PC-9 (cell line): Measurements from ENCODE around the gene CACNA1I. TPM values are rescaled to one million over a fixed set of nuclear protein-coding genes. Genes with fewer than 3 reads are reported as not detected.
A peak's percentile ranks its signal among the peaks of the same experiment; 100 is the strongest.

Experiments
- BruUV-seq: library from RNA; stranded (reverse); fragments of 400-500 nt; replicated peaks from 2 replicates; lab custom pipeline; 2021; lab: Mats Ljungman, UMichigan
- CTCF ChIA-PET: fragments of 300-600 bp; sonication (Branson Sonifier 250); formaldehyde crosslinking; loops from one replicate; lab custom pipeline; 2022; ENCODE audit warnings: antibody characterized with exemption; lab: Charles Lee
- POLR2A ChIA-PET: fragments of 300-600 bp; sonication (Branson Sonifier 250); formaldehyde crosslinking; loops from one replicate; lab custom pipeline; 2022; ENCODE audit warnings: antibody characterized with exemption; ENCODE audit not compliant: unreplicated experiment; lab: Charles Lee
- DNase-seq, 2 experiments: peaks; one replicate each; pipeline versions ENCODE4 v3.0.0 to v3.0.0-alpha.2; 2015 to 2022; ENCODE audit warnings: mixed read lengths in 1 of 2
- H2AFZ ChIP-seq: fragments of 200-600 bp; sonication (generic); 2 replicates; pipeline ENCODE4 v1.8.1; 2017; ENCODE audit warnings: antibody characterized with exemption
- H3F3A ChIP-seq: fragments of 200-600 bp; sonication (generic); 2 replicates; pipeline ENCODE4 v1.8.1; 2017; ENCODE audit warnings: antibody characterized with exemption, mild to moderate bottlenecking, low read depth; ENCODE audit not compliant: insufficient read depth
- H3K27ac ChIP-seq: fragments of 200-600 bp; sonication (generic); 2 replicates; pipeline ENCODE4 v1.6.1; 2016; ENCODE audit warnings: mixed run types
- H3K27me3 ChIP-seq: fragments of 200-600 bp; sonication (generic); 2 replicates; pipeline ENCODE4 v1.6.1; 2016; ENCODE audit warnings: low read depth, mixed run types; ENCODE audit not compliant: insufficient read depth
- H3K36me3 ChIP-seq: fragments of 200-600 bp; sonication (generic); 2 replicates; pipeline ENCODE4 v1.6.1; 2016; ENCODE audit warnings: low read depth, mixed run types
- H3K4me1 ChIP-seq: fragments of 200-600 bp; sonication (generic); replicated peaks from 2 replicates; pipeline ENCODE4 v1.6.1; 2016; ENCODE audit warnings: mixed run types; ENCODE audit not compliant: insufficient read depth
- H3K4me2 ChIP-seq: fragments of 200-600 bp; sonication (generic); 2 replicates; pipeline ENCODE4 v1.6.1; 2017; ENCODE audit warnings: mixed run types
- H3K4me3 ChIP-seq: fragments of 200-600 bp; sonication (generic); 2 replicates; pipeline ENCODE4 v1.6.1; 2016; ENCODE audit warnings: mixed run types
- H3K79me2 ChIP-seq: fragments of 200-600 bp; sonication (generic); 2 replicates; pipeline ENCODE4 v1.6.1; 2017; ENCODE audit warnings: low read depth, mixed run types
- H3K9me2 ChIP-seq: fragments of 200-600 bp; sonication (generic); 2 replicates; pipeline ENCODE4 v1.8.1; 2017; ENCODE audit warnings: mild to moderate bottlenecking; ENCODE audit not compliant: insufficient read depth
- H3K9me3 ChIP-seq: fragments of 200-600 bp; sonication (generic); 2 replicates; pipeline ENCODE4 v1.8.1; 2016; ENCODE audit warnings: low read depth; ENCODE audit not compliant: insufficient read depth
- H4K20me1 ChIP-seq: fragments of 200-600 bp; sonication (generic); 2 replicates; pipeline ENCODE4 v1.8.1; 2017; ENCODE audit not compliant: insufficient read depth
- CTCF ChIP-seq: fragments of 200-600 bp; sonication (generic); conservative IDR thresholded peaks from 2 replicates; pipeline ENCODE4 v1.6.1; 2017; ENCODE audit warnings: mixed run types, antibody characterized with exemption, mild to moderate bottlenecking, moderate library complexity
- EZH2 ChIP-seq: fragments of 200-600 bp; sonication (generic); IDR thresholded peaks from 2 replicates; pipeline ENCODE4 v1.8.0; 2017; ENCODE audit warnings: antibody characterized with exemption, low read depth
- intact Hi-C: fragments of 100-400 bp; cut with micrococcal nuclease; formaldehyde crosslinking; loops from one replicate; pipeline ENCODE4 v1.10.0; 2022; ENCODE audit not compliant: unreplicated experiment
- total RNA-seq: library from RNA; stranded (reverse); gene quantifications from 2 replicates; pipeline ENCODE4 v1.2.3, GENCODE V29; 2021

Gene CACNA1I
- total RNA-seq, 1 experiment from 2014 or later, result 2.8 TPM

- Histone ChIP-seq H3K27me3 (no peaks in the 10 kb centered on the region), H2AFZ (no peak overlapping the region), H4K20me1 (no peaks in the 10 kb centered on the region), H3K36me3 (no peaks in the 10 kb centered on the region), H3K9me2 (no peaks in the 10 kb centered on the region), H3K4me3 (no peak overlapping the region), H3K4me1 (peaks cover 29% of the 10 kb centered on the region), H3K79me2 (no peaks in the 10 kb centered on the region), H3K27ac (no peak overlapping the region), H3F3A (peaks cover 18% of the 10 kb centered on the region; the same call in 1 of the 2 replicates), H3K4me2 (peak overlapping the region; percentile 18; the same call in 1 of the 2 replicates), H3K9me3 (no peaks in the 10 kb centered on the region; the same call in 1 of the 2 replicates)
- DNase-seq, result no peak
- no TSS peak for BruUV-seq
- ChIA-PET CTCF (interaction anchor here (1.1 kb wide), 1 partner anchor 8 kb away, joined by 3 read pairs; no protein-coding TSS in a partner anchor), POLR2A (interaction anchor here (0.6 to 1.0 kb wide), 3 partner anchors 31 to 1997 kb away, joined by 3 to 5 read pairs (median 4); no protein-coding TSS in a partner anchor)
- intact Hi-C loops, result no loop called here
- TF ChIP-seq EZH2 (no peak), CTCF (no peak)
Measured at GRCh38 chr22:39665661-39666431, 95.3 kb downstream of the CACNA1I start.

DNA sequence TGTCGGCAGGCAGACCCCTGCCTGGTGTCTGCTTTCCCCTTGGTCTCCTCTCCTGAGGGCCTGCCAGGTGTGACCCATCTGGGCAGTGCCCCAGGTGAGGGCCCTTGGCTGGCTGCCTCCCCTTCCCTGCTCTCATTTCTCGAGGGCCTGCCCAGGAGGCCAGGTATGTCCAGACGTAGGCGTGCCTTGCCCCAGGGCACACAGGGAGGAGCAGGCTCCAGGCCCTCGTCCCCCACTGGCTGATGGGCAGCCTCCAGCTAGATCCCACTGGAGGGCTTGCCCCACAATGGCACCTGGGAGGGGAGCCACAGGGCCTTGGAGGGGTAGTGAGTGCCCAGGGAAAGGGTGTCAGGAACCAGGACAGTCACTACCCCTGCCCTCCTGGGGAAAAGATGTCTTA, 95.9 kb downstream of the CACNA1I start:
- no TSS peak for BruUV-seq
- no peak overlapping the region for H2AFZ ChIP-seq
- no peaks in the 10 kb centered on the region for H3K79me2 ChIP-seq
- H3K36me3 ChIP-seq, result no peaks in the 10 kb centered on the region
- H3K4me3 ChIP-seq, result no peak overlapping the region
- no peak overlapping the region for H3K4me2 ChIP-seq
- DNase-seq, result peak in 1 of 2 experiments; percentile 75
- peaks cover 6% of the 10 kb centered on the region; the same call in 1 of the 2 replicates for H3K9me3 ChIP-seq
- ChIA-PET POLR2A (interaction anchor here (0.6 kb wide), 1 partner anchor 1996 kb away, joined by 3 read pairs; no protein-coding TSS in a partner anchor), CTCF (no interaction called here)
- TF ChIP-seq CTCF (no peak), EZH2 (no peak)
- no peaks in the 10 kb centered on the region for H3K27me3 ChIP-seq
- no peaks in the 10 kb centered on the region for H3K9me2 ChIP-seq
- H4K20me1 ChIP-seq, result no peaks in the 10 kb centered on the region
- H3F3A ChIP-seq, result peaks cover 18% of the 10 kb centered on the region; the same call in 1 of the 2 replicates
- H3K4me1 ChIP-seq, result peaks cover 29% of the 10 kb centered on the region
- no peak overlapping the region for H3K27ac ChIP-seq
- intact Hi-C loops, result no loop called here

- no peak overlapping the region for H2AFZ ChIP-seq
- ChIA-PET POLR2A (no interaction called here), CTCF (no interaction called here)
- H3K36me3 ChIP-seq, result no peaks in the 10 kb centered on the region
- no peak overlapping the region for H3K4me3 ChIP-seq
- no peak overlapping the region for H3K27ac ChIP-seq
- no peak for DNase-seq
- no peaks in the 10 kb centered on the region for H3K79me2 ChIP-seq
- peaks cover 10% of the 10 kb centered on the region for H3K9me3 ChIP-seq
- no peak overlapping the region for H3K4me2 ChIP-seq
- no peaks in the 10 kb centered on the region for H3K27me3 ChIP-seq
- no peak for TF ChIP-seq EZH2
- no peak for TF ChIP-seq CTCF
- intact Hi-C loops, result no loop called here
- no peaks in the 10 kb centered on the region for H3K9me2 ChIP-seq
- no TSS peak for BruUV-seq
- peaks cover 29% of the 10 kb centered on the region for H3K4me1 ChIP-seq
- peaks cover 18% of the 10 kb centered on the region; the same call in 1 of the 2 replicates for H3F3A ChIP-seq
- no peaks in the 10 kb centered on the region for H4K20me1 ChIP-seq
Measured at GRCh38 chr22:39666926-39667325, 96.4 kb downstream of the CACNA1I start.
